Esophagus squamous epithelium (tissue), 5 donors: ENCODE data around the gene HRC. TPM values are rescaled to one million over a fixed set of nuclear protein-coding genes. Genes with fewer than 3 reads are reported as not detected.
"Not testable (repeated sequence)": the region's sequence is repeated elsewhere in the genome, so short reads cannot be mapped to it uniquely, and the experiment has no call there.

ENCODE experiments used
- DNase-seq: peaks from one replicate; lab custom pipeline; 2025; lab: John Stamatoyannopoulos, UW
- H3K27ac ChIP-seq, 4 donors: fragments of 200-600 bp; sonication (generic); one replicate each; pipeline ENCODE4 v1.5.1; 2016 to 2019; ENCODE audit warnings: mild to moderate bottlenecking in 1 of 4
- H3K27me3 ChIP-seq, 4 donors: fragments of 200-600 bp; sonication (generic); 1 replicate in 3 of 4; 2 replicates in 1 of 4; pipeline versions ENCODE4 v1.5.1 to v1.6.0; 2017 to 2021; ENCODE audit warnings: antibody characterized with exemption in 1 of 4
- H3K36me3 ChIP-seq, 3 donors: fragments of 200-600 bp; sonication (generic); one replicate each; pipeline ENCODE4 v1.5.1; 2016 to 2019
- H3K4me1 ChIP-seq, 3 donors: fragments of 200-600 bp; sonication (generic); one replicate each; pipeline ENCODE4 v1.5.1; 2017 to 2019
- H3K4me3 ChIP-seq, 4 donors: fragments of 200-600 bp; sonication (generic); 1 replicate in 3 of 4; 2 replicates in 1 of 4; pipeline ENCODE4 v1.5.1; 2016 to 2019; ENCODE audit warnings: mild to moderate bottlenecking in 2 of 4, moderate library complexity in 1 of 4
- H3K9me3 ChIP-seq, 3 donors: fragments of 200-600 bp; sonication (generic); one replicate each; pipeline ENCODE4 v1.5.1; 2016 to 2019
- CTCF ChIP-seq, 6 experiments: fragments of 450-650 bp in 4 of 6; fragments of 200-600 bp in 2 of 6; sonication (generic) in 2 of 6; IDR thresholded peaks; one replicate each; pipeline ENCODE4 v1.5.1; 2016 to 2019; ENCODE audit warnings: antibody characterized with exemption in 6 of 6, mild to moderate bottlenecking in 4 of 6, moderate library complexity in 4 of 6
- POLR2A ChIP-seq, 4 donors: fragments of 450-650 bp; IDR thresholded peaks; one replicate each; pipeline ENCODE4 v1.6.1; 2017; ENCODE audit warnings: antibody characterized with exemption in 4 of 4, mild to moderate bottlenecking in 4 of 4, moderate library complexity in 3 of 4
- WGBS, 2 donors: methylation state at CpG; one replicate each; pipeline ENCODE4 v1.1.5; 2018; 5-methylcytosine and 5-hydroxymethylcytosine counted together
- intact Hi-C: fragments of 100-400 bp; cut with DNase I; formaldehyde crosslinking; loops from one replicate; pipeline ENCODE4 v1.15.0; 2022
- total RNA-seq, 4 donors: library from RNA; depleted of rRNA; stranded (reverse); fragments of >200 nt; gene quantifications; one replicate each; pipeline ENCODE4 v1.1.0, GENCODE V29; 2016
- donor health status: DM: yes; HTN: yes; CAD: no.

Gene HRC
- total RNA-seq, 4 donors from 2014 or later, result 0.13 to 1.1 (median 0.38) TPM

- Histone ChIP-seq H3K9me3 (no peaks in the 10 kb centered on the region), H3K4me1 (peaks cover 31 to 57% (median 33%) of the 10 kb centered on the region in 3 donors), H3K36me3 (no peaks in the 10 kb centered on the region), H3K4me3 (peak overlapping the region; percentile 46 to 70 (median 64)), H3K27me3 (peaks cover 0 to 13% (median 0%) of the 10 kb centered on the region in 4 donors), H3K27ac (peak overlapping the region; percentile 69 to 86 (median 84))
- intact Hi-C loops, result no loop called here
- DNase-seq, result no peak
- 0 to 2% methylated on average over 10 to 26 of the region's 75 CpGs for WGBS, 2 donors
- peak in 2 of 4 donors; percentile 15 to 16 for TF ChIP-seq POLR2A (IDR thresholded peaks at IDR 0.05)
- TF ChIP-seq CTCF (IDR thresholded peaks at IDR 0.05), result no peak
Measured at GRCh38 chr19:49150106-49150943, 4.9 kb downstream of the HRC start.

- Histone ChIP-seq H3K4me3 (peak overlapping the region; percentile 46 to 70 (median 64)), H3K36me3 (no peaks in the 10 kb centered on the region), H3K27me3 (peaks cover 0 to 13% (median 0%) of the 10 kb centered on the region in 4 donors), H3K27ac (peak overlapping the region; percentile 69 to 86 (median 84)), H3K4me1 (peaks cover 31 to 57% (median 33%) of the 10 kb centered on the region in 3 donors), H3K9me3 (no peaks in the 10 kb centered on the region)
- TF ChIP-seq POLR2A (IDR thresholded peaks at IDR 0.05) (peak in 2 of 4 donors; percentile 9 to 26), CTCF (IDR thresholded peaks at IDR 0.05) (no peak)
- 0% methylated on average over 2 to 7 of the region's 23 CpGs for WGBS, 2 donors
- no peak for DNase-seq
- intact Hi-C loops, result loop anchor here (5.0 kb wide), 1 partner anchor 52 kb away; no protein-coding TSS in a partner anchor
Measured at GRCh38 chr19:49149652-49150105, 5.5 kb downstream of the HRC start.

GRCh38 chr19:49148784-49149651 lies 6.2 kb downstream of the HRC start:
- TF ChIP-seq CTCF (IDR thresholded peaks at IDR 0.05) (no peak), POLR2A (IDR thresholded peaks at IDR 0.05) (peak in 1 of 4 donors; percentile 33)
- peaks cover 0 to 13% (median 0%) of the 10 kb centered on the region in 4 donors for H3K27me3 ChIP-seq
- no peaks in the 10 kb centered on the region for H3K36me3 ChIP-seq
- no peaks in the 10 kb centered on the region for H3K9me3 ChIP-seq
- peaks cover 31 to 57% (median 33%) of the 10 kb centered on the region in 3 donors for H3K4me1 ChIP-seq
- no peak for DNase-seq
- peak overlapping the region; percentile 69 to 86 (median 84) for H3K27ac ChIP-seq
- peak overlapping the region; percentile 46 to 70 (median 64) for H3K4me3 ChIP-seq
- WGBS, 2 donors, result 0 to 5% methylated on average over 9 to 26 of the region's 49 CpGs
- intact Hi-C loops, result loop anchor here (5.0 kb wide), 1 partner anchor 52 kb away; no protein-coding TSS in a partner anchor

GRCh38 chr19:49148044-49148682 lies 7.0 kb downstream of the HRC start:
- WGBS, 2 donors, result 62 to 86% methylated on average over 7 of the region's 11 CpGs
- no peaks in the 10 kb centered on the region for H3K9me3 ChIP-seq
- intact Hi-C loops, result loop anchor here (5.0 kb wide), 1 partner anchor 51 kb away; no protein-coding TSS in a partner anchor
- TF ChIP-seq CTCF (IDR thresholded peaks at IDR 0.05) (no peak), POLR2A (IDR thresholded peaks at IDR 0.05) (no peak)
- H3K27ac ChIP-seq, result peak overlapping the region; percentile 62 to 83 (median 72)
- H3K4me3 ChIP-seq, result peak overlapping the region in 3 of 4 donors; percentile 64 to 70 (median 64)
- H3K36me3 ChIP-seq, result no peaks in the 10 kb centered on the region
- peaks cover 31 to 60% (median 33%) of the 10 kb centered on the region in 3 donors for H3K4me1 ChIP-seq
- no peak for DNase-seq
- peaks cover 0 to 13% (median 0%) of the 10 kb centered on the region in 4 donors for H3K27me3 ChIP-seq

GRCh38 chr19:49146408-49146770 lies 8.8 kb downstream of the HRC start:
- not testable (repeated sequence) for H3K9me3 ChIP-seq, DNase-seq, H3K27ac ChIP-seq, H3K36me3 ChIP-seq
- Histone ChIP-seq H3K4me3 (peak overlapping the region in 1 of 4 donors; percentile 56), H3K27me3 (peaks cover 0 to 13% (median 0%) of the 10 kb centered on the region in 4 donors), H3K4me1 (peaks cover 23 to 62% (median 31%) of the 10 kb centered on the region in 3 donors)
- WGBS, 2 donors, result 50 to 57% methylated on average over 4 to 7 of the region's 7 CpGs
- intact Hi-C loops, result loop anchor here (5.0 kb wide), 1 partner anchor 49 kb away; no protein-coding TSS in a partner anchor
